ENCODE results near the gene RALGAPA1. TPM values are rescaled to one million over a fixed set of nuclear protein-coding genes. Genes with fewer than 3 reads are reported as not detected.
A peak's percentile ranks its signal among the peaks of the same experiment; 100 is the strongest.

RALGAPA1 gene
- total and polyA plus RNA-seq, 9 of the 15 experiments (the other 6 are each of a cell fraction or from before 2014, with no cell fraction given): 2.5 to 16.3 (median 6.2) TPM

DNA sequence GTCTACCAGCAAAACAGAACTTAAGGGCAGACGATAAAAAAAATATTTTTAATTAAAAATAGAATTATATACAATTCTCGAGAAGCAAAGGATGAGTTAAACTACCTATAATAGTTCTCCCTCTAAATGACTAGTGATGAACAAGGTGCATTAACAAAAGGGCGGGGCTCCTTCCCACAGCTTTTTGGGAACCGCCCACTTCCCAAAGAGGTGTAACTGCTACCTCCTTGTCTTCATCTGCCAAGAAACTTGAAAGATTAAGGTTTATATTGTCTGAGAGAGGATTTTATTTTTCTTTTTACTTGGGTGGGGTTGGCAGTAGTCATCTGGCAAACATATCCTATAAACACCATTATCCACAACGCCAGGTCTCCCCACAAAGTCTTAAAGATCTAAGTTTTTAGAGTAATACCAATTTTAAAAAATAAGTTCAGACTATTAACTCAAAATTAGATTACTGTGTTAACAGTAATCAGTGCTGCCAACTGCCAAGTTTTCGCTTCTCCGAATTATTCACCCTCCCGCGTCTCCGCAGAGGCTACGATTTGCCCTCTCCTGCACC, 938 bp downstream of the RALGAPA1 start:
- in situ Hi-C loops (cut with MboI): no loop called here
- FAIRE-seq (peak; percentile 56), ATAC-seq (peak; percentile 13; the same call in 1 of the 3 replicates), DNase-seq (ENCODE audit: extremely low read depth in 1 of 4, low spot score in 3 of 4) (peak; percentile 9 to 48 (median 31))
- Histone ChIP-seq H3K79me2 (ENCODE audit: control insufficient read depth, insufficient read depth, low read length) (peaks cover 10% of the 10 kb centered on the region), H3K36me3 (ENCODE audit: control insufficient read depth, insufficient read depth, low read length) (no peaks in the 10 kb centered on the region), H3K9ac (ENCODE audit: insufficient read depth in 1 of 2, low read depth in 2 of 2, low read length in 2 of 2) (peak overlapping the region; percentile 64 to 88), H2AFZ (ENCODE audit: low read depth, low read length) (peak overlapping the region; percentile 85), H4K20me1 (replicated peaks; ENCODE audit: control insufficient read depth, insufficient read depth, low read length) (no peaks in the 10 kb centered on the region), H3K27ac (ENCODE audit: extremely low read depth, low read depth, low read length) (peak overlapping the region; percentile 64; the same call in 2 of the 3 replicates), H3K9me3 (replicated peaks; ENCODE audit: control insufficient read depth, insufficient read depth, low read depth, low read length) (no peaks in the 10 kb centered on the region), H3K27me3 (ENCODE audit: control insufficient read depth in 2 of 2, insufficient read depth in 2 of 2, low read length in 2 of 2) (no peaks in the 10 kb centered on the region), H3K9me1 (ENCODE audit: control insufficient read depth, insufficient read depth, low read length) (no peaks in the 10 kb centered on the region), H3K4me2 (ENCODE audit: insufficient read depth, low read length) (peak overlapping the region; percentile 86), H3K4me3 (peak overlapping the region; percentile 63), H3K4me1 (replicated peaks in 1 of 2; ENCODE audit: control insufficient read depth in 2 of 2, insufficient read depth in 2 of 2, low read length in 2 of 2) (peaks cover 5 to 6% of the 10 kb centered on the region in 2 experiments; a peak in 3 of 5 replicates)
- ChIA-PET POLR2A (interaction anchor here (1.1 to 1.4 kb wide), 3 partner anchors 11 to 22 kb away, joined by 3 to 4 read pairs (median 4); no protein-coding TSS in a partner anchor), CTCF (ENCODE audit: low intra/inter-chr PET ratio) (no interaction called here)
- no TSS peak for BruUV-seq (replicated peaks)
- TF ChIP-seq PCBP1 (IDR thresholded peaks at IDR 0.05; ENCODE audit: low read depth, low read length, poor library complexity, severe bottlenecking) (no peak), TCF3 (CRISPR knock-in tag; IDR thresholded peaks at IDR 0.05) (no peak), NCOA2 (IDR thresholded peaks at IDR 0.05; ENCODE audit: partially characterized antibody in 2 of 2) (no peak), FOXA1 (IDR thresholded peaks at IDR 0.05; ENCODE audit: borderline replicate concordance) (no peak), XRCC4 (IDR thresholded peaks at IDR 0.05; ENCODE audit: extremely low read depth, insufficient read depth, insufficient read length) (no peak), RFX5 (IDR thresholded peaks at IDR 0.05; ENCODE audit: low read depth, low read length) (no peak), DMBX1 (CRISPR knock-in tag; IDR thresholded peaks at IDR 0.05; ENCODE audit: borderline replicate concordance) (no peak), STAT5A (IDR thresholded peaks at IDR 0.05; ENCODE audit: borderline replicate concordance, low read length) (no peak), GABPA (tag; conservative IDR thresholded peaks at IDR 0.05; ENCODE audit: low read depth) (no peak)
- WGBS (ENCODE audit: insufficient coverage, low coverage, missing lambda C conversion rate): under 1% methylated on average over 10 of the region's 11 CpGs
- intact Hi-C loops (cut with micrococcal nuclease): no loop called here

Data from K562 (cell line).